Measurements from ENCODE around the gene MALRD1. TPM values are rescaled to one million over a fixed set of nuclear protein-coding genes. Genes with fewer than 3 reads are reported as not detected.
"Not testable (repeated sequence)": the region's sequence is repeated elsewhere in the genome, so short reads cannot be mapped to it uniquely, and the experiment has no call there.

Gene MALRD1
- total RNA-seq, 1 experiment from 2014 or later = not detected

GRCh38 chr10:19479854-19480253 lies 431.3 kb downstream of the MALRD1 start:
- no peak for DNase-seq (ENCODE audit: extremely low read depth, low read depth)

DNA sequence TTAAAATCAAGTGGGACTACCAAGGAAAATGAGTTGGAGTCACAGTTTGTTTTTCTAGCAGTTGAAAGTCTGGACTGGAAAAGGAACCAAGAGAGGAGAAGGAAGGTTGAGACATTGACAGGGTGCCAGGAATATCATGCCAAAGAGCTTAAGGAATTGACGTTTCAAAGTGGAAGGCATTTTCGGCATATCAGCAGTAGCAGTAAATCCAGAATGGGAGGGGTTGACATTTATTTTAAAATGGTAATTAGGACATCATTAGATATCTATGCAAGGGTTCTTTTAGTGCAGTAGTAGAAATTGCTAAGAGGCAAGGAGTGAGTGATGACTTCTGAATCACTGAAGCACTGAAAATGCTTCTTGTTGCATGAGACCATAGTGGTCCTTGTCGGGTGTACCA lies 431.8 kb downstream of the MALRD1 start:
- DNase-seq (ENCODE audit: extremely low read depth, low read depth) = no peak

DNA sequence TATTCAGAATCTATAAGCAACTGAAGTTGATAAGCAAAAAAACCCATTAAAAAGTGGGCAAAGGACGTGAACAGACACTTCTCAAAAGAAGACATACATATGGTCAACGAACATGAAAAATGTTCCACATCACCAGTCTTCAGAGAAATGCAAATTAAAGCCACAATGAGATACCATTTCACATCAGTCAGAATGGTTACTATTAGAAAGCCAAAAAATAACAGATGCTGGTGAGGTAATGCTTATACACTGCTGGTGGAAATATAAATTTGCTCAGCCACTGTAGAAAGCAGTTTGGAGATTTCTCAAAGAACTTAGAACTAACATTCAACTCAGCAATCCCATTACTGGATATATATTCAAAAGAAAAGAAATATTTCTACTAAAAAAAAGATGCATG lies 434.8 kb downstream of the MALRD1 start:
- no peak for DNase-seq (ENCODE audit: extremely low read depth, low read depth)

GRCh38 chr10:19488592-19489280 lies 440.1 kb downstream of the MALRD1 start:
- DNase-seq (ENCODE audit: extremely low read depth, low read depth) = no peak

GRCh38 chr10:19491166-19491565 lies 442.6 kb downstream of the MALRD1 start:
- no peak for DNase-seq (ENCODE audit: extremely low read depth, low read depth)

- DNase-seq (ENCODE audit: extremely low read depth, low read depth) = no peak
These were observed 445.3 kb downstream of the MALRD1 start for GRCh38 chr10:19493917-19494316.

DNA sequence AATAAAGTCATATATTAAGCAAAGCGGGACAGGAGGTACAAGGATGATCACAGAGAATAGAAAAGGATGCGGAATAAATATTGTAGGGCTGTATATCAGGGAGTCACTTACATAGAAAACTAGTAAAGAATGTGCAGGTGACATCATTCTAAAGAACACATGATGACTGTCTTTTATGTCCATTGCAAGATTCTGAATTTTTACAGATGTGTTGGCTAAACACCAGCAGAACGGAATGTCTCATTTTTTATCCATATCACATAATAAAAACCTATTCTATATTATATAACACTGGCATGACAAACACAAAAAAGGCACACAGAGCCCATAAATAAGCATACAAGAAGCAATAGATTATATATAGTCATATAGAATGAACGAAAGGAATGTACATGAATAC lies 448.4 kb downstream of the MALRD1 start:
- DNase-seq (ENCODE audit: extremely low read depth, low read depth) = no peak

- DNase-seq (ENCODE audit: extremely low read depth, low read depth) = no peak
These were observed 450.0 kb downstream of the MALRD1 start for GRCh38 chr10:19498393-19499290.

DNA sequence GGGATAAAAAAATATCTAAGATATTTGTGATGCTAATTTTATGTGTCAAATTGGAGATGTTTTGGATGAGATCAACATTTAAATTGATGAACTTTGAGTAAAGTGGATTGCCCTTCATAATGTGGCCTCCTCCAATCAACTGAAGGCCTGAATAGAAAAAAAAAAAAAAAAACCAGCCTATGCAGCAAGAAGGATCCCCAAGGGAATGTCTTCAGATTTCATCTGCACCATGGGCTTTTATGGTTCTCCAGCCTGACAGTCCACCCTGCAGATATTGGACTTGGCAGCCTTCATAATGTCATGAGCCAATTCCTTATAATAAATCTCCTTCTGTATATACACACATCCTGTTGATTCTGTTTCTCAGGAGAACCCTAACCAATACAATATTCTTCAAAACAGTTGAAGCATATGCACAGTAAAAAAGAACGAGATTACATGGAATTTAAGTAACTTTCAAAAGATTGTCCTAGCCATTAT lies 450.7 kb downstream of the MALRD1 start:
- DNase-seq (ENCODE audit: extremely low read depth, low read depth) = no peak

DNA sequence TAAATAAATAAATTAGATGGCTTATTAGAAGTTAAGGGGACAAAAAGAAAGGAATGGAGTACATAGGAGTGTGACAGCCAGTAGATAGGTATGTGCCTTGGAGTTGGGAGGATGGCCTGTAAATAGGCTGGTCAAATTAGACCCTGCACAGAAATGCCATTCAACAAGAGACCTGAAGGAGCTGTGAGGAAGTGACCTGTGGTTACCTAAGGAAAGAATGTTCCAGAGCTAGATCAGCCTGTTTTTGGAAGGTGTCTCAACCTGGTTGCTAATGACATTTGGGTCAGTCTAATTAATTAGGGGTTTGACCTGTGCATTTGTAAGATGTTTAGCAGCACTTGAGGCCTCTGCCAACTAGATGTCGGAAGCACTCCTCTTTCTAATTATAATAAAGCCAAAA lies 452.4 kb downstream of the MALRD1 start:
- no peak for DNase-seq (ENCODE audit: extremely low read depth, low read depth)

DNA sequence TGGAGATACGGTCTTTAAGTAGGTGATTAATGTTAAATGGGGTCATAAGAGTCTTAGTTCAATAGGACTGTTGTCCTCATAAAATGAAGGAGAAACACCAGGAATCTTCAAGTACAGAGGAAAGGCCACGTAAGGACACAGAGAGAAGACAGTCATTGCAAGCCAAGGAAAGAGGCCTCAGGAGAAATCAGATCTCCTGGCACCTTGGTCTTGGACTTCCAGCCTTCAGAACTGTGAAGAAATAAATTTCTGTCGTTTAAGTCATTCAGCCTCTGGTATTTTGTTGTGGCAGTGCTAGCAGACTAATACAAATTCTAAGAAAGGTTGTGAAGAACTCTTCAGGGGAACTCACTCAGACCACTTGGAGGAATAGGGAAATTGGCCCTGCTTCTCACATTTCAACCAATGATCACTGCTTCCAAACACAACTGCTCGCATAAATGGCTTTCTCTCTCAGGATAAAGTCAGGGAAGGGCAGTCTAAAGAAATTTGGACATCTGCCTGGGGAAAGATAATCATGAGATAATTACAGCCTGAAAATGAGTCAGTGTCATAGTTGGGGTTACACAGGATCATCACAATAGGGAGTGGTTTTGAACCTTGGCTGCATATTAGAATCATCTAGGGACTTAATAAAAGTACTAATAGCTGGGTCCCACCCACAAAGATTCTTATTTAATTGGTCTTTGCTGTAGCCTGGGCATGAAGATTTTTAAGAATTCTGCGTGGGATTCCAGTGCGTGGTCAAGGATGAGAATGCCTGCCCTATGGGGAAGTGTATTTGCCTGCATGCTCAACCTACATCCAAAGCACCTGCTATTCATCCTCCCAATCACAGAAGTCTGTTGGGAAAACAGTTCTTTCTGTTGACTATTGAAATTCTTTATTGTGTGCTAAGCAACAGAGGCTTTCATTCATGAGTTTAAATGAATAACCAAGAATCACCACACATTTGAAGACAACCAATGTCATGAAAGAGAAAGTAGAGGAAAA lies 457.0 kb downstream of the MALRD1 start:
- DNase-seq (ENCODE audit: extremely low read depth, low read depth) = no peak

- not testable (repeated sequence) for DNase-seq (ENCODE audit: extremely low read depth, low read depth)
These were observed 461.6 kb downstream of the MALRD1 start for GRCh38 chr10:19510005-19510732.

DNA sequence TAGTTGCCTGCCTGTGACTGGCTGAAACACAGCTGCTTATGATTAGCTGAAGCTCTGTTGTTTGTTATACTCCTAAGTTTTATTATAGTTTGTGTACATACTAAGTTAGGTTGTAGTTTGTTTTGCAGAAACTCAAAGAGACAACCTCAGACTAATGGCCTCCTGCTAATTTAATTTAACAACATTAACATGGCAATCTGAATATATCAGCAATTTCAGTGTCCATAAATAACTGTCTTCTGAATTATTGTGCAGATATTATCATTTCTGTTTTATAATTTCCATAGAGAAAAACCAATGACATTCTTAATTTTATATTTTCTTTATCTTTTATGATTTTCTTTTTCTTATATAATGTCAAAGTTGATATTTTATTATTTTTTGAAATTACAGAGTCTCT lies 469.5 kb downstream of the MALRD1 start:
- no peak for DNase-seq (ENCODE audit: extremely low read depth, low read depth)

DNA sequence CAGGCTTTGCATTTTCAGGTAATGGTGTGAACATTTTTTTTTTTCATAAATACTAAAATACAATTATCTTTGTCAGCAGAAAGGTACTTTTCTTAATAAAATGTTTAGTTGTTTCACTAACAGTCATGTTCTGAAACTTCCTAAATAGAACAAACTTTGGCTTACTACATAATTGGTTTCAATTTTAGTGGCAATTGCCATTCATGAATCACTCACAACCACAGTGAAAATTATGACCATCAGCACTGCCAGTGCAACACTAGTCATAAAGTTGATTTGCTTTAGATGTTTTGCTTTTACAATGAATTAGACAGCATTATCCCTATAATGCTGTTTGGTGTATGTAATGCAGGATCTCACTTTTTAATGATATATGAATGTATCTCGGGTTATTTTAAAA lies 470.0 kb downstream of the MALRD1 start:
- DNase-seq (ENCODE audit: extremely low read depth, low read depth) = no peak

GRCh38 chr10:19531324-19531723 lies 482.7 kb downstream of the MALRD1 start:
- no peak for DNase-seq (ENCODE audit: extremely low read depth, low read depth)

GRCh38 chr10:19532411-19532810 lies 483.8 kb downstream of the MALRD1 start:
- no peak for DNase-seq (ENCODE audit: extremely low read depth, low read depth)

DNA sequence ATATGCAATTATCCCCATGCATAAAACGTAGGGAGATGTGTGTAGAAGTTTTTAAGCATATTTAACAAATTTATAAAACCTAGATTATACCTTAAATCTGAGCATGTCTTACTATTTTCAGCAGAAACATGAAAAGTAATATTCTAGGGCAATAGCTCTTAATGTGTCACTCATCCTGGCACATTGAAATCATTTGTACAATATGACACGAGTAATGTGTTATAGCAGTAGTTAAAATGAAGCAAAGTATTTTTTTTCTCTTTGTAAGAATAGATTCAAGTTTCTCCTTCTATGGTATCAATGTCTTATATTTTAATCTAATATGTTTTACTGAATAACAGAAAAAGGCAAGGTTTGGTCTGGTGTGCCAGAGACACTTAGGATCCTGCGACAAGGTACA lies 492.7 kb downstream of the MALRD1 start:
- DNase-seq (ENCODE audit: extremely low read depth, low read depth) = no peak

DNA sequence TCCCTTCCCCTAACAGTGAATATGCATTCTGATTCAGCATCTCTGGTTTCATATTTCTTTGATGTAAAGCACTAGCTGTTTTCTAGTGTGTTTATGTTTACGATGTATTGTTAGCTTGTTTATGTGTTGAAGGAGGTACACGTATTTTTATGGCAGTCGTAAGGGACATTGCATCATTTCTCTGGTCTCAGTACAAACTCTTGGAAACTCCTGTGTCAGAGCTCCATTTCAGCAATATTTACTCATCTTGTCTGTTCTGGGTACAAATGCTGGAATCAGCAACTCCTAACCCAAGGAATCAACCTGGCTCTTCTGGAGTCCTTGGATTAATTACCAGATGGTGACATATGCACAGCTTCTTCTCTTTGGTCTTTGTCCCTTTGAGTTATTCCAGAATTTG lies 497.6 kb downstream of the MALRD1 start:
- no peak for DNase-seq (ENCODE audit: extremely low read depth, low read depth)

DNA sequence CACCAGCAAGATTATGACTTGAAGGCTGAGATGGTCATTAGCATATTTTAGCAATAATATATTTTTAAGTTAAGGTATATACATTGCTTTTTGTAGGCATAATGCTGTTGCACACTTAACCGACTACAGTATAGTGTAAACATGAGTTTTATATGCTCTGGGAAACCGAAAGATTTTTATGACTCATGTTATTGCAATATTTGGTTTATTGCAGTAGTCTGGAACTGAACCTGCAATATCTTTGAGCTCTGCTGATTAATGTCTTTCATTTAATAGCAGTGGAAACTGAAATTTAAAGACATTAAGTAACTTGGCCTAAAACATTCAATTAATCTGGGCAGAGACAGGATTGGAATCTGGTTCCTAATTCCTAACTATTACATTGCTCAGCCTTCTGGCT lies 500.9 kb downstream of the MALRD1 start:
- DNase-seq (ENCODE audit: extremely low read depth, low read depth) = no peak

GRCh38 chr10:19556666-19557065 lies 508.1 kb downstream of the MALRD1 start:
- no peak for DNase-seq (ENCODE audit: extremely low read depth, low read depth)

Measured in NCI-H460 (cell line).